Mammary epithelial cell (primary cell): Measurements from ENCODE around the gene CATSPER1.

Experiments
- EZH2 ChIP-seq: IDR thresholded peaks from 2 replicates; pipeline ENCODE4 v1.6.1; 2012; ENCODE audit warnings: low read length, inconsistent platforms, borderline replicate concordance
- TF ChIP-seq, protein P1 (sequence below), 2 donors: IDR thresholded peaks in 1 of 2; conservative IDR thresholded peaks in 1 of 2; 2 replicates each; pipeline ENCODE4 v1.5.1; 2011 to 2012; ENCODE audit warnings: inconsistent platforms in 2 of 2, low read length in 2 of 2, mild to moderate bottlenecking in 2 of 2, control low read depth in 1 of 2, low read depth in 1 of 2; ENCODE audit not compliant: insufficient read depth in 1 of 2; ENCODE audit errors: extremely low read depth in 1 of 2

GRCh38 chr11:65977621-65978390 is 48.5 kb downstream of the CATSPER1 start:
- TF ChIP-seq, protein P1, sequence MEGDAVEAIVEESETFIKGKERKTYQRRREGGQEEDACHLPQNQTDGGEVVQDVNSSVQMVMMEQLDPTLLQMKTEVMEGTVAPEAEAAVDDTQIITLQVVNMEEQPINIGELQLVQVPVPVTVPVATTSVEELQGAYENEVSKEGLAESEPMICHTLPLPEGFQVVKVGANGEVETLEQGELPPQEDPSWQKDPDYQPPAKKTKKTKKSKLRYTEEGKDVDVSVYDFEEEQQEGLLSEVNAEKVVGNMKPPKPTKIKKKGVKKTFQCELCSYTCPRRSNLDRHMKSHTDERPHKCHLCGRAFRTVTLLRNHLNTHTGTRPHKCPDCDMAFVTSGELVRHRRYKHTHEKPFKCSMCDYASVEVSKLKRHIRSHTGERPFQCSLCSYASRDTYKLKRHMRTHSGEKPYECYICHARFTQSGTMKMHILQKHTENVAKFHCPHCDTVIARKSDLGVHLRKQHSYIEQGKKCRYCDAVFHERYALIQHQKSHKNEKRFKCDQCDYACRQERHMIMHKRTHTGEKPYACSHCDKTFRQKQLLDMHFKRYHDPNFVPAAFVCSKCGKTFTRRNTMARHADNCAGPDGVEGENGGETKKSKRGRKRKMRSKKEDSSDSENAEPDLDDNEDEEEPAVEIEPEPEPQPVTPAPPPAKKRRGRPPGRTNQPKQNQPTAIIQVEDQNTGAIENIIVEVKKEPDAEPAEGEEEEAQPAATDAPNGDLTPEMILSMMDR (conservative IDR thresholded peaks at IDR 0.05 in 1 of 2, IDR thresholded peaks at IDR 0.05 in 1 of 2; ENCODE audit: extremely low read depth in 1 of 2, insufficient read depth in 1 of 2, low read depth in 1 of 2, low read length in 2 of 2): no peak
- no peak for TF ChIP-seq EZH2
